GM23338 (cell line): ENCODE results near the gene BACH1. TPM values are rescaled to one million over a fixed set of nuclear protein-coding genes. Genes with fewer than 3 reads are reported as not detected.

Source experiments
- ATAC-seq: fragments of 200-7000 bp; cut with Tn5 transposase; 3 replicates; pipeline ENCODE4 v1.9.1; 2020
- DNase-seq: peaks from one replicate; pipeline ENCODE4 v3.0.0-alpha.2; 2015; ENCODE audit warnings: low spot score
- H2AFZ ChIP-seq: fragments of 200-600 bp; sonication (generic); 2 replicates; pipeline ENCODE4 v1.8.0; 2016; ENCODE audit warnings: antibody characterized with exemption, mild to moderate bottlenecking, moderate library complexity
- H3F3A ChIP-seq: fragments of 200-600 bp; sonication (generic); replicated peaks from 2 replicates; pipeline ENCODE4 v1.8.0; 2017; ENCODE audit warnings: antibody characterized with exemption, mixed run types, low read depth
- H3K27ac ChIP-seq: fragments of 200-600 bp; sonication (generic); 2 replicates; pipeline ENCODE4 v1.6.1; 2016; ENCODE audit warnings: low read depth
- H3K27me3 ChIP-seq: fragments of 200-600 bp; sonication (generic); 2 replicates; pipeline ENCODE4 v1.8.0; 2016; ENCODE audit warnings: mild to moderate bottlenecking, mixed run types, moderate library complexity; ENCODE audit not compliant: insufficient read depth
- H3K36me3 ChIP-seq: fragments of 200-600 bp; sonication (generic); 2 replicates; pipeline ENCODE4 v1.8.0; 2016; ENCODE audit warnings: mild to moderate bottlenecking; ENCODE audit not compliant: insufficient read depth
- H3K4me1 ChIP-seq: fragments of 200-600 bp; sonication (generic); 2 replicates; pipeline ENCODE4 v1.8.0; 2016; ENCODE audit warnings: mild to moderate bottlenecking, moderate library complexity; ENCODE audit not compliant: insufficient read depth
- H3K4me2 ChIP-seq: fragments of 200-600 bp; sonication (generic); 2 replicates; pipeline ENCODE4 v1.7.1; 2017; ENCODE audit warnings: mixed run types
- H3K4me3 ChIP-seq: fragments of 200-600 bp; sonication (generic); 2 replicates; pipeline ENCODE4 v1.6.1; 2016; ENCODE audit warnings: mixed run types
- H3K79me2 ChIP-seq: fragments of 200-600 bp; sonication (generic); replicated peaks from 2 replicates; pipeline ENCODE4 v1.8.0; 2017; ENCODE audit warnings: mild to moderate bottlenecking; ENCODE audit not compliant: insufficient read depth
- H3K9me2 ChIP-seq: fragments of 200-600 bp; sonication (generic); 2 replicates; pipeline ENCODE4 v1.8.0; 2017; ENCODE audit not compliant: insufficient read depth
- H4K20me1 ChIP-seq: fragments of 200-600 bp; sonication (generic); replicated peaks from 2 replicates; pipeline ENCODE4 v1.8.0; 2017; ENCODE audit warnings: mild to moderate bottlenecking; ENCODE audit not compliant: insufficient read depth
- H3K27ac Mint-ChIP-seq: 2 replicates; pipeline ENCODE4 v1.8.0; 2020; ENCODE audit warnings: inconsistent platforms, mild to moderate bottlenecking, moderate library complexity, mixed read lengths
- H3K27me3 Mint-ChIP-seq: 3 replicates; pipeline ENCODE4 v1.8.0; 2022; ENCODE audit warnings: low read depth, mild to moderate bottlenecking, moderate library complexity, mixed read lengths, inconsistent platforms; ENCODE audit not compliant: insufficient read depth, poor library complexity
- H3K36me3 Mint-ChIP-seq: 3 replicates; pipeline ENCODE4 v1.8.0; 2021; ENCODE audit warnings: low read depth, mild to moderate bottlenecking, inconsistent platforms, moderate library complexity, mixed read lengths
- H3K4me1 Mint-ChIP-seq: 3 replicates; pipeline ENCODE4 v1.8.0; 2020; ENCODE audit warnings: mild to moderate bottlenecking, inconsistent platforms, mixed read lengths
- H3K4me3 Mint-ChIP-seq: 3 replicates; pipeline ENCODE4 v1.8.0; 2021; ENCODE audit warnings: moderate library complexity, mild to moderate bottlenecking, inconsistent platforms, mixed read lengths
- H3K9me3 Mint-ChIP-seq: 3 replicates; pipeline ENCODE4 v1.8.0; 2020; ENCODE audit warnings: moderate library complexity, mild to moderate bottlenecking, inconsistent platforms, mixed read lengths
- CREB1 ChIP-seq: fragments of 250-450 bp; sonication (Bioruptor Pico); IDR thresholded peaks from 2 replicates; pipeline ENCODE4 v1.5.0; 2020; ENCODE audit warnings: low read depth, mild to moderate bottlenecking, moderate library complexity
- EZH2 ChIP-seq: fragments of 200-600 bp; sonication (generic); IDR thresholded peaks from one replicate; pipeline ENCODE4 v1.8.0; 2017; ENCODE audit warnings: antibody characterized with exemption, mild to moderate bottlenecking, low read depth; ENCODE audit not compliant: unreplicated experiment
- EZH2phosphoT487 ChIP-seq: fragments of 200-600 bp; sonication (generic); IDR thresholded peaks from one replicate; pipeline ENCODE4 v1.8.1; 2018; ENCODE audit warnings: antibody characterized with exemption; ENCODE audit not compliant: unreplicated experiment
- JUNB ChIP-seq: IDR thresholded peaks from one replicate; pipeline ENCODE4 v1.6.1; 2016; ENCODE audit warnings: antibody characterized with exemption; ENCODE audit not compliant: unreplicated experiment
- POLR2AphosphoS5 ChIP-seq: IDR thresholded peaks from 2 replicates; pipeline ENCODE4 v1.6.1; 2016; ENCODE audit warnings: antibody characterized with exemption, low read depth
- STAT1 ChIP-seq: IDR thresholded peaks from one replicate; pipeline ENCODE4 v1.6.1; 2016; ENCODE audit warnings: antibody characterized with exemption; ENCODE audit not compliant: unreplicated experiment
- ZNF114 ChIP-seq: fragments of 250-450 bp; sonication (Bioruptor Pico); IDR thresholded peaks from 2 replicates; pipeline ENCODE4 v1.5.0; 2020; ENCODE audit warnings: mild to moderate bottlenecking, moderate library complexity
- ZNF331 ChIP-seq: fragments of 250-450 bp; sonication (Bioruptor Pico); IDR thresholded peaks from 2 replicates; pipeline ENCODE4 v1.5.0; 2020; ENCODE audit warnings: low read depth, mild to moderate bottlenecking, moderate library complexity
- polyA plus RNA-seq: library from polyadenylated mRNA; unstranded; fragments of >200 nt; fragmentation: Nextera tagmentation; extraction: Ambion mirVana; gene quantifications from 2 replicates; pipeline ENCODE4 v1.2.1, GENCODE V29; 2016
- total RNA-seq: library from RNA; depleted of rRNA; stranded (reverse); fragments of >200 nt; shearing (Covaris generic); gene quantifications from 2 replicates; pipeline ENCODE4 v1.2.3, GENCODE V29; 2014
- TF ChIP-seq, protein P1 (sequence below): IDR thresholded peaks from one replicate; pipeline ENCODE4 v1.6.1; 2018; ENCODE audit warnings: antibody characterized with exemption; ENCODE audit not compliant: unreplicated experiment
- TF ChIP-seq, protein P2 (sequence below): IDR thresholded peaks from 2 replicates; pipeline ENCODE4 v1.6.1; 2016; ENCODE audit warnings: antibody characterized with exemption
- TF ChIP-seq, protein P3 (sequence below), 2 experiments: fragments of 200-600 bp in 1 of 2; sonication (generic) in 1 of 2; conservative IDR thresholded peaks; 2 replicates each; pipeline versions ENCODE4 v1.5.1 to v1.6.1; 2016 to 2017; ENCODE audit warnings: antibody characterized with exemption in 2 of 2, low read depth in 2 of 2, mild to moderate bottlenecking in 2 of 2, moderate library complexity in 1 of 2

BACH1 gene
- total and polyA plus RNA-seq, 2 experiments from 2014 or later = 18.9 to 41.2 TPM

DNA sequence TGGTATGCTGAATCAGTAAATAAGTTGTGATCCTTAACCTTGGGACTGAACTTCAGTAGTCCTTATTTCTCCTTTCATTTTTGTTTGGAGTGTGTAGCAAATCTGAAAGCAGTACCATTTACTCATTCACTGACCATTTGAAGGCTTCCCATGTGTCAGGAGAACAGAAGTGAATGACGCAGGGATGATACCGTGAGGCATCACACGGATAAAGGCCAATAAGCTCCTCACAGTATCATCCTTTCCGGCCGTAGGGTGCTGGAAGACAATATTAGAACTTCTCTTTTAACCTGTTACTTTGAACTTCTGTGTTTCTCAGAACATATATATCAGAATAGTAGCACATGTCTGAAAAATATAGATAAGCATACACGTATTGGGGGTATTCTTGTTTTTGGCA lies 21.3 kb downstream of the BACH1 start (continued):
- TF ChIP-seq, protein P1, sequence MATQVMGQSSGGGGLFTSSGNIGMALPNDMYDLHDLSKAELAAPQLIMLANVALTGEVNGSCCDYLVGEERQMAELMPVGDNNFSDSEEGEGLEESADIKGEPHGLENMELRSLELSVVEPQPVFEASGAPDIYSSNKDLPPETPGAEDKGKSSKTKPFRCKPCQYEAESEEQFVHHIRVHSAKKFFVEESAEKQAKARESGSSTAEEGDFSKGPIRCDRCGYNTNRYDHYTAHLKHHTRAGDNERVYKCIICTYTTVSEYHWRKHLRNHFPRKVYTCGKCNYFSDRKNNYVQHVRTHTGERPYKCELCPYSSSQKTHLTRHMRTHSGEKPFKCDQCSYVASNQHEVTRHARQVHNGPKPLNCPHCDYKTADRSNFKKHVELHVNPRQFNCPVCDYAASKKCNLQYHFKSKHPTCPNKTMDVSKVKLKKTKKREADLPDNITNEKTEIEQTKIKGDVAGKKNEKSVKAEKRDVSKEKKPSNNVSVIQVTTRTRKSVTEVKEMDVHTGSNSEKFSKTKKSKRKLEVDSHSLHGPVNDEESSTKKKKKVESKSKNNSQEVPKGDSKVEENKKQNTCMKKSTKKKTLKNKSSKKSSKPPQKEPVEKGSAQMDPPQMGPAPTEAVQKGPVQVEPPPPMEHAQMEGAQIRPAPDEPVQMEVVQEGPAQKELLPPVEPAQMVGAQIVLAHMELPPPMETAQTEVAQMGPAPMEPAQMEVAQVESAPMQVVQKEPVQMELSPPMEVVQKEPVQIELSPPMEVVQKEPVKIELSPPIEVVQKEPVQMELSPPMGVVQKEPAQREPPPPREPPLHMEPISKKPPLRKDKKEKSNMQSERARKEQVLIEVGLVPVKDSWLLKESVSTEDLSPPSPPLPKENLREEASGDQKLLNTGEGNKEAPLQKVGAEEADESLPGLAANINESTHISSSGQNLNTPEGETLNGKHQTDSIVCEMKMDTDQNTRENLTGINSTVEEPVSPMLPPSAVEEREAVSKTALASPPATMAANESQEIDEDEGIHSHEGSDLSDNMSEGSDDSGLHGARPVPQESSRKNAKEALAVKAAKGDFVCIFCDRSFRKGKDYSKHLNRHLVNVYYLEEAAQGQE = no peak
- TF ChIP-seq JUNB (no peak), STAT1 (no peak), EZH2phosphoT487 (no peak), ZNF331 (CRISPR knock-in tag) (no peak), ZNF114 (no peak), POLR2AphosphoS5 (no peak), CREB1 (CRISPR knock-in tag) (no peak), EZH2 (no peak)
- TF ChIP-seq, protein P2, sequence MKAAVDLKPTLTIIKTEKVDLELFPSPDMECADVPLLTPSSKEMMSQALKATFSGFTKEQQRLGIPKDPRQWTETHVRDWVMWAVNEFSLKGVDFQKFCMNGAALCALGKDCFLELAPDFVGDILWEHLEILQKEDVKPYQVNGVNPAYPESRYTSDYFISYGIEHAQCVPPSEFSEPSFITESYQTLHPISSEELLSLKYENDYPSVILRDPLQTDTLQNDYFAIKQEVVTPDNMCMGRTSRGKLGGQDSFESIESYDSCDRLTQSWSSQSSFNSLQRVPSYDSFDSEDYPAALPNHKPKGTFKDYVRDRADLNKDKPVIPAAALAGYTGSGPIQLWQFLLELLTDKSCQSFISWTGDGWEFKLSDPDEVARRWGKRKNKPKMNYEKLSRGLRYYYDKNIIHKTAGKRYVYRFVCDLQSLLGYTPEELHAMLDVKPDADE = no peak
- TF ChIP-seq, protein P3, sequence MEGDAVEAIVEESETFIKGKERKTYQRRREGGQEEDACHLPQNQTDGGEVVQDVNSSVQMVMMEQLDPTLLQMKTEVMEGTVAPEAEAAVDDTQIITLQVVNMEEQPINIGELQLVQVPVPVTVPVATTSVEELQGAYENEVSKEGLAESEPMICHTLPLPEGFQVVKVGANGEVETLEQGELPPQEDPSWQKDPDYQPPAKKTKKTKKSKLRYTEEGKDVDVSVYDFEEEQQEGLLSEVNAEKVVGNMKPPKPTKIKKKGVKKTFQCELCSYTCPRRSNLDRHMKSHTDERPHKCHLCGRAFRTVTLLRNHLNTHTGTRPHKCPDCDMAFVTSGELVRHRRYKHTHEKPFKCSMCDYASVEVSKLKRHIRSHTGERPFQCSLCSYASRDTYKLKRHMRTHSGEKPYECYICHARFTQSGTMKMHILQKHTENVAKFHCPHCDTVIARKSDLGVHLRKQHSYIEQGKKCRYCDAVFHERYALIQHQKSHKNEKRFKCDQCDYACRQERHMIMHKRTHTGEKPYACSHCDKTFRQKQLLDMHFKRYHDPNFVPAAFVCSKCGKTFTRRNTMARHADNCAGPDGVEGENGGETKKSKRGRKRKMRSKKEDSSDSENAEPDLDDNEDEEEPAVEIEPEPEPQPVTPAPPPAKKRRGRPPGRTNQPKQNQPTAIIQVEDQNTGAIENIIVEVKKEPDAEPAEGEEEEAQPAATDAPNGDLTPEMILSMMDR (conservative IDR thresholded peaks at IDR 0.05; ENCODE audit: low read depth in 2 of 2) = no peak

DNA sequence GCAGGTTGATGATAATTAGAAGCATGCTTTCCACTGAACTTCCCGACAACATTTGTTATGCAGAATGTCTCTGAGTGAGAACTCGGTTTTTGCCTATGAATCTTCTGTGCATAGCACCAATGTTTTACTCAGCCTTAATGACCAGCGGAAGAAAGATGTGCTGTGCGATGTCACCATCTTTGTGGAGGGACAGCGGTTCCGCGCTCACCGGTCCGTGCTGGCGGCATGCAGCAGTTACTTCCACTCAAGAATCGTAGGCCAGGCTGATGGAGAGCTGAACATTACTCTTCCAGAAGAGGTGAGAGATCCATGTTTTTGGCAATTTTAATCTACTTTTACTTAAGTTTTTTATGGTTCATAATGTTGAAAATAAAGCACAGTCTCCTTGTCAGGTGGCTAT lies 22.5 kb downstream of the BACH1 start:
- H3K36me3 Mint-ChIP-seq = peaks cover 25% of the 10 kb centered on the region
- Histone ChIP-seq H3K27me3 (no peaks in the 10 kb centered on the region), H3K27ac (no peak overlapping the region), H3K4me1 (no peaks in the 10 kb centered on the region), H3K9me2 (no peaks in the 10 kb centered on the region), H4K20me1 (peaks cover 13% of the 10 kb centered on the region), H3K36me3 (peaks cover 14% of the 10 kb centered on the region; the same call in 1 of the 2 replicates), H3F3A (no peaks in the 10 kb centered on the region), H3K79me2 (peaks cover 99% of the 10 kb centered on the region), H2AFZ (no peak overlapping the region), H3K4me2 (no peak overlapping the region), H3K4me3 (no peak overlapping the region)
- no peaks in the 10 kb centered on the region for H3K27me3 Mint-ChIP-seq
- no peaks in the 10 kb centered on the region for H3K9me3 Mint-ChIP-seq
- no peak for TF ChIP-seq POLR2AphosphoS5
- ATAC-seq = no peak
- no peak for DNase-seq
- no peak overlapping the region for H3K4me3 Mint-ChIP-seq
- peaks cover 9% of the 10 kb centered on the region for H3K4me1 Mint-ChIP-seq
- H3K27ac Mint-ChIP-seq = no peak overlapping the region
